Fibroblast of skin of left quadriceps (primary cell): ENCODE measurements around the gene TMIE.

Source experiments
- DNase-seq, 2 experiments: peaks; one replicate each; pipeline ENCODE4 v3.0.0-alpha.2; 2013; ENCODE audit warnings: low read depth in 2 of 2

The TMIE gene

DNA sequence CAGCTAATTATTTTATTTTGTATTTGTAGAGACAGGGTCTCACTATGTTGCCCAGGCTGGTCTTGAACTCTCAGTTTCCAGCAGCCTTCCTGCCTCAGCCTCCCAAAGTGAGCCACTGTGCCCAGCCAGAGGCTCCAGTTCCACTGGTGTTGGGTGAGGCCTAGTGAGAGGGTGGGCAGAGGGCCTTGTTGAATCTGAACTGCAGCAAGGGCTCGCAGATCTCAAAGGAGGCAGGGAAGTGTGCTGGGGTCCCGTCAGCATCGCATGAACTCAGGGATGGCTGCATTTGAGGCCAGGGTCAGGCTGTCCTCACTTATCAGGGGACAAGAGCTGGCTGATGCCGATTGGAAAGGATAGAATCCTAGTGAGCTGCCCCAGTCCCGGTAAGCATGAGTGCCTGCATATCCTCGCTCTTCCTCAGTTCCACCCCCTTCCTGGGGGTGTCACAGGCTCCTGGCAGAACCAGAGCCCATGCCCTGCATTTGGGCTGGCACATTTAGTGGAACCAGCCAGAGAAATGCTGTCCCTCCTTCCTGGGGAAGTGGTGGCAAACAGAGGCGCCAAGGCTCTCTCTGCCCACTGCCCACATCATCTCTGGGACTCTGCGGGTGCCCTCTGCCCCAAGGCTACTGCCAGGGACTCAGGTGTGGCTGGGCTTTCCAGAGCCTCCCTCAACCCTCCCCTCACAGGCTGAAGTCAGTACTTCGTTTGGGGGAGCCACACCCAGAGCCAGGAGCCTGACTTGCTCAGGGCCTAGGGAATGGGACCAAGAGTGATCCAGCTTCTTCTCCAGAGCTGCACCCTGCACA, 31.8 kb upstream of the TMIE start:
- DNase-seq, result no peak

DNA sequence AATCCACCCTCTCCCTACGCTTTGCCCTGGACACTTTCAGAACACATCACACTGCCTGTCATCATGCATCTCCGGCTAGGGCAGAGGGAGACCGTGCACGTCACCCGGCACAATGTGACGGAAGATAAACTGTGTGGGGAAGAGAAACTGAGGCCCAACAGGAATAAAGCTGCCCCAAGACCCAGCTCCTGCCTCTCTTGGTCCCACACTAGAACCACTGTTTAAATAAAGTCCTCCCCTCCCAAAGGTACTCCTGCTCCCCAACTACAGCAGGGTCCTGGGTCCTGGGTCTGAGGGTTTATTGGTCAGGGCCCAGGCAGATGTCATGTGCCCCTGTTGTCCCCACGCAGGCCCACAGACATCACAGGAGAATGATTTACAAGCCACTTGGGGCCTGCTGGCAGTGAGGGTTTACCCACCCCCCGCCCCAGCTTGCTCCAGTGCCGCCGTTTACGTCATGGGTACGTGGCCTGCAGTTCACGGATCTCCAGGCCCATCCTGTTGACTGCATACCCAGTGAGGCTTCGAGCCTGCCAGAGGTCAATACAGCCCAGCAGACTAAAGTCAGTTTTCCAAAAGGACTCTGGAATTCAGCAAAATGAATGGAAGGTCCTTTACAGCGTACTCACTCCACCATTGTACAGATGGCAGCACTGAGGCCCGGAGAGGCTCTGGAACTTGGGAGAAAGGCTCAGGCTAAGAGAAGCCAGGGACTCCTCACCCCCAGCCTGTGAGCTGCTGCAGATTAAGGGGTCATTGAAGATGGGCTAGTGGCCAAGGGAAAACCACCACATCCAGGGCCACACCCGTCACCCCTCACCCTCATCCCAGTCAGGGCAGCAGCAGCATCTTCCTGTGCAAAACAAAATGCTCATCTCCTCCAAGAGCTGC, 30.9 kb upstream of the TMIE start:
- no peak for DNase-seq

DNA sequence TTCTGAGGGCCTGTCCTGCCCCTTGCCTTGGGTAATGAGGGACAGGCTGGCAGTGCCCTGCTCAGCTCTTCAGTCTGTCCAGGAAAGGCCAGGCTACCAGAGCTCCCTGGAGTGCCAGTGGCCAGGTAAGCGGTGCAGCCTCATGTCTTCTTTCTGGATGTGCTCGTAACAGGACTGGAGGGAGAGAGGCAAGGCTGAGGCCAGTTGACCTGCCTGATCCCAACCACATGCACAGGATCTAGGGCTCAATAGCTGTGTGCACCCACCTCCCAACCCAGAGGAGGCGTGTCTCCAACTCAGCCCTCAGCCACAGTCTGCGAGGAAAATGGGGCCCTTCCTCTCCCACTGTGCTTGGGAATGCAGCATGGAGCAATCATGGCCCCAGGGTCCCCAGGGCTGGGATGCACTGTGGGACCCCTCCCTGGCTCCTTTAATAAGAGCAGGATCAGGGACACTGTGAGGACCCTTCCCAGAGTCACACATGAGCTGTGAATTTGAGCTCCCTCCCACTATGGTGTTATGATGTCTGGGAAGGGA, 30.2 kb upstream of the TMIE start:
- DNase-seq, result no peak

DNA sequence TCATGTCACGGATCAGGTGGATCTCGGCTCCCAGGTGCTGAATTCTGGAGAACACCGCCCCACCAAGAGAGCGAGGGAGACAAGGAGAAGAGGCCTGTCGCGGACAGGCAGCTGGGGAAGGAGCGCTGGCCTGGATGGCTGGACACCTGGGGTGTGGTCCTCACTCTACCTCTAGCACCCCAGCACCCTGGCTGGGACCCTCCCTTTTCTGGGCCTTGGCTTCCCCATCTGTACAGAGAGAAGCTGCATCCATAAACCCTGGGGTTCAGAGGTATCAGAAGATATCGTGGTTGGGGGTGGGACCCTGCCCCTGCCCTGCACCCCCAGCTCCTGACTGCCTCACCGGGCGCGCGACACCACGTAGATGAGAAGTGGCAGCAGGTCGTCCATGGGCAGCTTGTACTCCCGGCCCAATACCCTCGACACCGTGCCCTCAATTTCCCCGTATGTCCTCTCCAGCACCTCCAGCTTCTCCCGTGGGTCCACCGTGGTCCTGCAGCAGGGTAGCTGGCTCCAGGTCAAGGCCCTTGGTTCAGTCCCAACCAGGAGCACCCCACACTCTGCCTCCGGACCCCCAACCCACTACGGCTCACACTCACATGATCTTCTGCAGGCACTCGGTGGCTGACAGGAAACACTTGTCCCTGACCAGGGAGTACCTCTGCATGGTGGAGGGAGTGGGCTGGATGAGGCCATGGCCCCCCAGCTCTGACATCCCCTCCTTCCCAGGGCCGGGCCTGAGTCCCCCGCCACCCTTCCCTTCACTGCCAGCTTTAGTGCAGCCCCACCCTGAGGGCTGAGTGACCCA, 29.4 kb upstream of the TMIE start:
- DNase-seq, result no peak

DNA sequence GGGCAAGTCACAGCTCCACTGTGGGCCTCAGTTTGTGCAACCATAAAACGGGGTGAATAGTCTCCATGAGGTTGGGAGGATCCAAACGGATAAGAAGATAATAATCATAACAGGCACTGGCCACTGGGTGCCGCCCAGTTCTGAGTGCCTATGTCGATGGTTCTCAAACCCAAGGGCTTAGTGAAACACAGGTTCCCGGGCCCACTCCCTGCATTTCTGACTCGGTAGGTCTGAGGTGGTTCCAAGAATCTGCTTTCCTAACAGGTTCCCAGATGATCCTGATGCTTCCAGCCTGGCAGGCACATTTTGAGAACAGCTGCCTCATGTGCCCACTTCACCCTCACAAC, 28.9 kb upstream of the TMIE start:
- no peak for DNase-seq

DNA sequence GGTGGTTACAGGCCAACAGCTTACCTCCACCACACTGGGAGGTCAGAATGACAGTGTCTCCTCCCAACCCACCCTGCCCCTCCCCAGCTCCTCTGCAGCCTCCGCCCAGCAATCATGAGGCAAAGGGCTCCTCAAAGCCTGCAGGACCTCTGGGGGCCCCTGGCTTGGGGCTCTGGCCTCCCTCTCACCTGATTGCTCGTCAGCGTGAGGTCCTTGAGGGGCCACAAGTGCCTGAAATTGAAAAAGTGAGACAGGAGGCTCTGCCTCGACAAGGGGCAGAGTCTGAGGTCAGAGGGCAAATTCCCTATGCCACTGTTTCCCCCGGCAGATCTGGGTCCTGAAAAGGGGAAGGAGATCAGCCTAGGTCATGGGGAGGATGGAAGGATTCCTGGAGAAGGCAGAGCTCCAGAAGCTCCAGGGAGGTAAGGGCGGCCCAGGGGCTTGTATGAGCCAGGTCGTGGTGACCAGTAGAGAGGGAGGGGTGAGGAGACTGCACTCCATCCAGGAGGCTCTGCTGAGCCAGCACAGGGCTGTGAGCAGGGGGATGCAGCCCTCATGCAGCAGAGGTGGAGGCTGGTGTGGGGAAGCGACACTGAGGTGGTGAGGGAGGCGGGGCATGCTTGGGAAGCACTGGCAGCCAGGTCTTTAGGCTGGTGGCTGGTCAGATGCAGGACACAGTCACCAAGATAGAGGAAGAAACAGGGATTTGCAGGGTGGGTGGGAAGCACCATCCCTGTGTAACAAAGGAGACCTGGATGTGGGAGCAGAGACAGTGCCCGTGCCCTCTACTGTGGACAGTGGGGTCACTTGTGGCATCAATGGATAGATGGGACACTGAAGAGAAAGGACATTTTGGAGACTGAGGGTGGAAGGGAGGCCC, 27.8 kb upstream of the TMIE start:
- no peak for DNase-seq

DNA sequence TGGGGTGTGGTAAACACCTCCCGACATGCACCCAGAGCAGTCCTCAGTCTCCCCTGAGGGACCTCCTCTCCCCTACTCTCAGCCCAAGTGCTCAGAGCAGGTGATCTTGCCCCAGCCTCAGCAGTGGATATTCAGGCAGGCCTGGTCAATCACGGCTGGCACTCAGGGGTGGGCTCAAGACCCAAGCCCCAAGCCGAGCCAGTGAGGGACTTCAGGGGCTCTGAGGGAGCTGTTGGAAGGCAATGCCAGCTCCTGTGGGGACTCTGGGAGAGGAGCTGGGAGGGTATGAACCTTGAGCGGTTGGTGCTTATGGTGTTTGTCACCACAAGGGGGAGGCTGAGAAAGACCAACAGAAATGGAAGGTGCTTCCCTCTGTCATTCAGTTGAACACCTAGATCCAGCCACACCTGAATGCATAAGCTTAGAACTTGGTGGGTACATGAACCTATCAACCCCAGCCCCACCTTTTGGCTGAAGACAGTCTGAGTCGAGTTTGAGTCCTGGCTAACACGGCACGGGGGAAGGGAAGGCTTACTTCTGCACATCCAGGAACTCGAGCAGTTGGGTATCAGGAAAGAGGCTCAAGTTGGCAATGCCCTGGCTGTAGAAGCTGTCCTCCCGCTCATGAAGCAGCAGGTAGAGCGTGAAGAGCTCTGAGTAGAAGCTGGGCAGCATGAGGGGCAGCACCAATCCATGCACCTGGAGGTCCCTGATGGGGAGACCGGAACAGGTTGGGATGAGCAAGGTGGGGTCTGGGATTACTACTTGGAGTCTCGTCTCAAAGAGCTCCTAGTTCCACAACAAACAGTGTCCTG, 27.0 kb upstream of the TMIE start:
- DNase-seq, result no peak

DNA sequence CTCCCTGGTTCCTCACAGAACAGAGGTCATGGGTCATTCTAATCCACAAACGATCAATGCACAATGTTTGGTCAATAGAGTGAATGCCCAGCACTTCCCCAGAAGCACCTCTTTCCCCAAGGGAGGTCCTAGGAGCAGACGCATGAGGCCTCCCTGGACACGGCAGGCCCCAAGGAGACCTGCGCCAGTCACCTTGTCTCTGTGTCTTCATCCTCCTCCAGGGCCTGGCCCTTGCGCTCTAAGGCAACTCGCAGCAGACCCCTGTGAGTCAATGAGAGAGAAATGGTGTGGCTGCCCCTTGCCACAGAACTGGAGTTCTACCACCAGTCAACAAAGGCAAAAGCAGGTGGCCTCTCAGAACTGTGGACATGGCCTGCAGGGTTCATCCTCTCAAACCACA, 25.8 kb upstream of the TMIE start:
- no peak for DNase-seq

DNA sequence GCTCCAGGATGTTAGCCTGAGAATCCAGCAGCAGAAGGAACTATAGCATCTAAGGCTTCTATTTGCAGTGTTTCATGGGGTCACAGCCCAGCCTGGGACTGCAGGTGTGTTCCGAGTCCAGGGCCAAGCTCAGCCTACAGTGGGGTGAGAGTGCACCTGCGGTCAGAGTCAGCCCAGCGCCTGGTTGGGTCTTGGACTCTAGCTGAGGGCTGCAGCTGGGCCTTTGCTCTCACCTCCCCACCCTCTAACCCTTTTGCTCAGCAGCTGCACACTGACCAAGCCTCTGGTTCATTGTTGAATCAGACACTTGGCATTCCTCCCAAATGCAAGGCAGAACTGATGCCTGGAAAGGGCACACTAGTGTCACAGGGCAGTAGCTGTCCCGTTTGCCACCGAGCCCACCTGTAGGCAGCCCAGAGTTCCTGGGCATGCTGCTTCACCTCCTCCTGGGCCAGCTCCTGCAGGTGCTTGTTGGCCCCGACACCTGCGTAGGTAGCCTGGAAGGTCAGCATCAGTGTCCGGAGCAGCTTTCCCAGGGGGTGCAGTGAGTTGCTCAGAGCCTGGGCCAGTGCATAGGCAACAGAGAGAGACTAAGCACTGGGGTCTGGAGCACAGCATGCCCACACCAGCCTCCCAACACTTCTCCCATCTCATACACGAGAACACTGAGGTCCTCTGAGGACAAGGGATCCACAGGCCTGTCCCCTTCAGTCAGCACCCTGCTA, 25.2 kb upstream of the TMIE start:
- no peak for DNase-seq

DNA sequence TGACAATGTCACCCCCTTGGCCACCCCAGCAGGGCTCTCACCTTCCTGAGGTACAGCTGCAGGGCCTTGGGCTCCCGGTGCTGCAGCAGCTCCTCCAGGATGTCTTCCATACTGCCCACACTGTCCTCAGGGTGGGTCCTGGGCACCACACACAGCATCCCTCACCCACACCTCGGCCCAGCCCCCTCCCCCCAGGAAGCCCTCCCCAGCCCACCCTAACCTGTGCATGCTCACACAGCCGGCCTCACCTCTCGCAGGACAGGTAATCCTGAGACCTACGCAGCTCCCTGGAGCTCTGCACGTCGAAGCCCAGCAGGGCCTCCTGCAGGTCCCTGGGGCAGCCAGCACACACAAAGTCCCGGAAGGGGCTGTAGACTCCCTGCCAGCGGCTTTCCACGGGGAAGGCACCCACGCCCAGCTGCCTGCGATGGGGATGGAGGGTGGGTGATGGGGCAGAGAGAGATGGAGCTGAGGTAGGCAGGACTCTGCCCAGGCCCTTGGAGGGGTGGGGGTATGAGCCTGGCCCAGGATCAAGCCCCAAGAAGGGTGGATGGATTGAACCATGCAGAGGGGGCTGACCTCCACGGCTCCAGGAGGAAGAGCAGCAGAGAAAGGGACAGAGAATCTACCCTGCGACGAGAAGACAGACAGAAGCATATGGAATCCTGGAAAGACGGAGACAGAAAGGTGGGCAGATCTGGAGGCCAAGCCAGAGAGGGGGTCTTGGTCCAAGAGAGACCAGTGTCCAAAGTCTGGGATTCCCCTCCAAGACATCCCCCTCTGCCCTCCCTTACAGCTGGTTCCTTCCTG, 24.4 kb upstream of the TMIE start:
- no peak for DNase-seq

DNA sequence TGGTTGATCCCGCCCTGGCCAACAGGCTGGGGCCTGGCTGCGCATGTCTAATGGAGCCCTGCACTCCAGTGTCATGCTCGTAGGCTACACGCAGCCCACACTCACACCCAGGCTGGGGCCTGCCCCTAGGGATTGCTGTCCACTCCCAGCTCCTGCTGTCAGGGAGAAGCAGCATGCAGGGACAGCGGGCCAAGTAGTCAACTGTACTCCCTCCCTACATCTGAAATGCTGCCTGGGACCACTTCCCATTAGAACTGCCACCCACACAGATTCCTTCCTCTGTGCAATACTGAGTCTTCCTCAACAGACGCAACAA, 23.8 kb upstream of the TMIE start:
- DNase-seq, result no peak

DNA sequence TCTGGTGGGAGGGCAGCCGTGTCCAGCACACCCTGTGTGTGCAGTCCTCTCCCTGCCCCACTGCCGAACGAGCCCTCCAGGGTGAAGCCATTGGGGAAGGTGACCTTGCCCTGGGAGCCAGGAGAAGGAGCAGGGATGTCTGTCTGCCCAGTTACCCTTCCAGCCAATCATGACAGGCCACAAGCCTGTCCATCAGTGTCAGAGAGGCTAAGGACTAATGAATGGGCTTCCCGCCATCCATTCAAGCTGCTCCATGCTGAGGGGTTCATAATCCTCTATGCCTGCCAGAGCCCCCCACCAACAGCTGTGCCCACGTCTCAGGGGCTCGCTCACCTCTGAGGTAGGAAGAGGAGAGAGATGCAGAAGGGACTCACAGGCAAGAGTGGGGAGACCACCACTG, 22.9 kb upstream of the TMIE start:
- DNase-seq, result no peak

DNA sequence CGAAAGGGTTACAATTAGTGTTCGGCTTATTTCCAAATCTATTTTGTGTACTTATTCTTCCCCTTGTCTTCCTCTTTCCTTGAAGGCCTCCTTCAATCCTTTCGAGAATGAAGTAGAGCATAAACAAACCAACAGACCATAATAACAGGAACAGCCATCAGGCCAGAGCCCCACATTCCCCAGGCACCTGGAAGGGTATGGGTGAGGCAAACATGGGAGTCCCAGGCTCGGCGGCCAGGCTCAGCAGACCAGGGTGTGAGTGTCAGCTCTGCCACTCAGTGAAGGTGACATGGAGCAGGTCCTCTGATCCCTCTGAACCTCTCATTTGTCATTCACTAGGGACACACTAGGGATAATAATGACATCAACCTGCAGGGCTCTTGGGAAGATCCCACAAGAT, 21.5 kb upstream of the TMIE start:
- DNase-seq, result no peak

DNA sequence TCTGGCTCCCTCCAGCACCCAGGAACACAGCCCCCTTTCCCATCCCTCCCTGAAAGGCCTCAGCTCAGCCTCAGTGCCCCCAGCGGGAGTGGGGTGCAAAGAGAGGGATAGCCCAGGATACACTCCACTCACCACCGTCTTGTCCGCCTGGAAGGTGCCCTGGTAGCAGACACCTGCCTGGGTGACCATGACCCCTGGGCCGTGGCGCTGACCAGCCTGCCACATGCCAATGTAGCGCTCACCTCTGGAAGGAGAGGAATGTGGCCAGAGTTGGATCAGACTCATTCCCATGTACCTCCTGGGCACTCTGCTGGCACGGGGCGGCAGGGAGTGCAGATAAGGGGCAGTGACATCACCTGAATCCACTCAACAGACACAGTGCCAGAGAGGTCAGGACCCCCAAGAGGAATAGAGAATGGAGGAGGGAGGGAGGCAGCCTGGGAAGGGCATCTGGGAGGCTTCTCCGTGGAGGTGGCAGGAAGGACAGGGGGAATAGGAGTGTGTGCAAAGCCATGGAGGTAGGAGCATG, 20.8 kb upstream of the TMIE start:
- no peak for DNase-seq

DNA sequence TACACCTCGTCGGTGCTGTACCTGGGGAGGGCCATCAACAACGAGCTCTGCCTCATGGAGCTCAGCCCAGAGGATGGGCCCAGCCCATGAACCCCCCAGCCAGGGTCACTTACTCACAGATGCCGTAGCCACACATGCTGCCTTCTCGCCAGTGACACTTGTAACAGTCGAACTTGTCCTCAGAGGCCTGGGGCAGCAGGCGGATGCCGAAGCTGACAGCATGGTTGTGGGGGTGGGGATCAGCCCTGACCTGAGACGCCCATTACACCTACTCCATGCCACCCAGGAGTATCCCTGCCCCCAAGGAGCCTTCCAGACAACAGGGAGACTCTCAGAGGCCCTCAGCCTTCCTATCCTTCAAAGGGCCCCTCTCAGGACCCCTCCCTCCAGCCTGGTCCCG, 19.8 kb upstream of the TMIE start:
- no peak for DNase-seq

DNA sequence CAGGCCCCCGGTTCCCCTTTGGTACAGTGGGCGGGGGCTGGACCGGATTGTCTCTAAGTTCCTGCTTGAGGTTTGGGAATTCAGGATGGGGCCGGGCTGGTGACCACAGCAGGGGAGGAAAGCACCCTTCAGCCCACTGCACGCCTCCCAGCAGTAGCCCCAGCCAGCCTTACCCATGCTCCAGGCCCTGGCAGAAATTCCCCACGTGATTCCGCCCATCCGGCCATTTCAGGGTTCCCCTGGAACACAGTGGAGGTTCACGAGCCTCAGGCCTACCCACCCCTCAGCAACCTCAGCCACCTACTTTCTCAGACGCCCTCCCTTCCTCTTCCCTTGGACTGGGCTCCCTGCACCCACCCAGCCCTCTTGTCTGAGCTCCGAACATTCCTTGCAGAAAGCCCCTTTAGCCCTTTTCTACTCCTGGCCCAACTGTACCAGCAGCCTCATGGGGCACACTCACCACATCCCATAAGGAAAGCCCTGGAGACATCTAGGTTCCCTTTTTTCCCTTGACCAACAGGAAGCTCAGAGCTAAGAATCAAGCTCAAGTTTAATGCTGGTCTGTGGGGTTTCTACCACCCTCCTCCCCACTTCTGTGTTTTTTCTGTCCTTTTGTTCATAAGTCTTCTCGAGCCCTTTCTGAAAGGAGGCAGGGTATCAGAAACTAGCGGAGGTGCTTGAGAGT, 19.2 kb upstream of the TMIE start:
- DNase-seq, result no peak

DNA sequence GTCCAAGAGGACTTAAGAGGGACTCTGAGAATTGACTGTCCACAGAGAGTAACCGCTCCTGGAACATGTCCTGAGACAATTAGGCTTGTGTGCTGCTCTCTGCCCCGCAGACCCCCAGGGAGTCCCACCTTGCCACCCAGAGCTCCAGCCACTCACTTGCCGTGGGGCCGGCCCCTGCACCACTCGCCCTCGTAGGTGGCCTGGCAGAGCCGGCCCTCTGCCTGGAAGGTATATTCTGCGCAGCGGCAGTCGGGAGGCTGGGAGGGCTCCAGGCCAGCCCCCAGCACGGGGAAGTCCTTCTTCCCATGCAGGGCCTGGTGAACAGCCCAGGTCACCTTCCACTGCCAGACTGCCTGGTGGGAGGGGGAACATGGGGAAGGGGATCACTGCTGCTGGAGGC, 18.2 kb upstream of the TMIE start:
- DNase-seq, result no peak

DNA sequence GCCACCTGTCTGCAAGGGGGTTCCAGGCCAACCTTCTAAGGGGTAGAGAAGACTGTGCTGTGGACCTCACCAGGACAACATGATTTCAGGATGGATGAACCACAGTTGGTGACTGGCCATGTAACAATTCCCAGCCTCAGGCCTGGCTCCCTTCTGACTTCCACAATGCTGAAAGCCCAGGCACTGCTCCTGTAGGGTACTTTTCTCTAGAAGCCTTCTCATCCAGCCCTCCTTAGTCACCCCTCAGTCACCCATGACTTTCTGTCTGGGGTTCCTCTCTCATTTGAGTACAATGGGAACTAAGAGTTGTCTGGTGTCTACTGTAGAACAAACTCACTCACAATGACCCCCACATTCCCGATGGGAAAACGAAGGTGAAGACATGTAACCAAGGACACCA, 16.3 kb upstream of the TMIE start:
- DNase-seq, result no peak
